ENCODE measurements around the gene GALNT14. TPM values are rescaled to one million over a fixed set of nuclear protein-coding genes. Genes with fewer than 3 reads are reported as not detected.

The GALNT14 gene
- total and polyA plus RNA-seq, 2 of the 8 experiments (the other 6 are each of a cell fraction or from before 2014, with no cell fraction given) = 13.0 to 13.7 TPM

- no peak overlapping the region for H2BK12ac ChIP-seq (ENCODE audit: low read depth, low read length)
- no peaks in the 10 kb centered on the region for H3K23me2 ChIP-seq (ENCODE audit: low read depth, low read length)
- no peak overlapping the region for H3K4me2 ChIP-seq (ENCODE audit: insufficient read depth in 1 of 2, low read depth in 2 of 2, low read length in 2 of 2)
- no peak for TF ChIP-seq TBP (IDR thresholded peaks at IDR 0.05; ENCODE audit: low read depth, low read length)
- TF ChIP-seq MAFK (IDR thresholded peaks at IDR 0.05; ENCODE audit: low read depth, low read length) = peak; percentile 96
- DNase-seq (ENCODE audit: low read depth in 1 of 2, low spot score in 2 of 2) = peak in 1 of 2 experiments; percentile 24
- H2BK120ac ChIP-seq (replicated peaks; ENCODE audit: low read depth, low read length) = no peak overlapping the region
- ChIA-PET CTCF (ENCODE audit: partially characterized antibody) (no interaction called here), POLR2A (ENCODE audit: partially characterized antibody) (no interaction called here)
- no peak overlapping the region for H3K4me3 ChIP-seq (ENCODE audit: extremely low read depth in 1 of 4, insufficient read depth in 2 of 4, low read depth in 3 of 4, low read length in 4 of 4)
- no peak overlapping the region for H2AK5ac ChIP-seq (ENCODE audit: low read depth, low read length)
- H2BK20ac ChIP-seq (ENCODE audit: low read length) = no peak overlapping the region
- H4K8ac ChIP-seq (ENCODE audit: extremely low read depth, insufficient read depth, low read length) = no peak overlapping the region
- no peaks in the 10 kb centered on the region for H3K79me2 ChIP-seq (ENCODE audit: control insufficient read depth in 1 of 2, insufficient read depth in 2 of 2, low read length in 2 of 2)
- H3K56ac ChIP-seq (replicated peaks; ENCODE audit: insufficient read length, low read depth, low read length) = no peak overlapping the region
- no peak overlapping the region for H2AFZ ChIP-seq (ENCODE audit: low read length)
- H3K9me3 ChIP-seq (ENCODE audit: insufficient read depth in 2 of 2, low read depth in 1 of 2, low read length in 1 of 2) = no peaks in the 10 kb centered on the region
- no peaks in the 10 kb centered on the region for H3K27me3 ChIP-seq (replicated peaks in 1 of 4; ENCODE audit: control insufficient read depth in 3 of 4, extremely low read depth in 1 of 4, insufficient read depth in 3 of 4, low read length in 3 of 4)
- no peak overlapping the region for H3K9ac ChIP-seq (replicated peaks in 1 of 4; ENCODE audit: extremely low read depth in 1 of 4, low read depth in 3 of 4, low read length in 3 of 4)
- no peak for FAIRE-seq
- H3K36me3 ChIP-seq (ENCODE audit: control insufficient read depth in 2 of 4, insufficient read depth in 4 of 4, low read length in 3 of 4) = no peaks in the 10 kb centered on the region
- H4K5ac ChIP-seq (ENCODE audit: insufficient read length, low read depth, low read length) = no peak overlapping the region
- H3K4me1 ChIP-seq (replicated peaks in 1 of 4; ENCODE audit: control insufficient read depth in 3 of 4, insufficient read depth in 4 of 4, low read length in 3 of 4) = no peaks in the 10 kb centered on the region
- H2BK15ac ChIP-seq (ENCODE audit: low read length) = no peak overlapping the region
- H2BK5ac ChIP-seq (ENCODE audit: low read depth, low read length) = no peak overlapping the region
- H4K20me1 ChIP-seq (replicated peaks in 1 of 2; ENCODE audit: control insufficient read depth in 1 of 2, insufficient read depth in 2 of 2, low read length in 2 of 2) = no peaks in the 10 kb centered on the region
- H3K18ac ChIP-seq (ENCODE audit: extremely low read depth, low read length) = no peak overlapping the region
- H3K79me1 ChIP-seq (ENCODE audit: low read depth, low read length) = no peaks in the 10 kb centered on the region
- H3K4ac ChIP-seq (replicated peaks; ENCODE audit: insufficient read length, low read depth, low read length) = no peak overlapping the region
- H3K14ac ChIP-seq (ENCODE audit: insufficient read length) = no peak overlapping the region
- WGBS, 2 experiments (ENCODE audit: extremely low coverage in 1 of 2, insufficient coverage in 1 of 2, insufficient read length in 1 of 2, insufficient replicate concordance in 2 of 2, low coverage in 1 of 2, low lambda C conversion rate in 2 of 2, missing lambda C conversion rate in 1 of 2) = 94% methylated on average over 6 of the region's 6 CpGs; no CpG with 5 or more reads in 1 of the 2 experiments
- no peak overlapping the region for H4K91ac ChIP-seq (replicated peaks; ENCODE audit: insufficient read length, low read length)
- H3K27ac ChIP-seq (ENCODE audit: low read depth, low read length) = no peak overlapping the region
- H3K23ac ChIP-seq (ENCODE audit: insufficient read length) = no peak overlapping the region
Observed at GRCh38 chr2:31055938-31056337, 82.3 kb downstream of the GALNT14 start.

All from H1 (cell line).